Stomach (tissue), 9 donors: Measurements from ENCODE around the gene ACAD10. TPM values are rescaled to one million over a fixed set of nuclear protein-coding genes. Genes with fewer than 3 reads are reported as not detected.

Source experiments
- DNase-seq, 2 donors: peaks; one replicate each; pipeline versions ENCODE4 v3.0.0 to v3.0.0-alpha.2; 2013 to 2019
- H3K27ac ChIP-seq, 5 donors: fragments of 200-600 bp in 4 of 5; sonication (generic) in 4 of 5; one replicate each; pipeline ENCODE4 v1.5.1; 2013 to 2019; ENCODE audit warnings: mild to moderate bottlenecking in 1 of 5, moderate library complexity in 1 of 5
- H3K27me3 ChIP-seq, 3 donors: fragments of 200-600 bp; sonication (generic); one replicate each; pipeline ENCODE4 v1.5.1; 2017 to 2019; ENCODE audit warnings: mixed run types in 1 of 3
- H3K36me3 ChIP-seq, 4 donors: fragments of 200-600 bp; sonication (generic); 1 replicate in 3 of 4; 2 replicates in 1 of 4; pipeline ENCODE4 v1.5.1; 2016 to 2019
- H3K4me1 ChIP-seq, 4 donors: fragments of 200-600 bp; sonication (generic); one replicate each; pipeline ENCODE4 v1.5.1; 2016 to 2019
- H3K4me3 ChIP-seq, 4 donors: fragments of 200-600 bp; sonication (generic) in 3 of 4; one replicate each; pipeline ENCODE4 v1.5.1; 2016 to 2019; ENCODE audit warnings: mild to moderate bottlenecking in 1 of 4
- H3K9me3 ChIP-seq, 4 donors: fragments of 200-600 bp; sonication (generic); one replicate each; pipeline ENCODE4 v1.5.1; 2016 to 2019
- CTCF ChIP-seq, 7 experiments: fragments of 450-650 bp in 4 of 7; fragments of 200-600 bp in 3 of 7; sonication (generic) in 3 of 7; IDR thresholded peaks; one replicate each; pipeline ENCODE4 v1.5.1; 2016 to 2019; ENCODE audit warnings: antibody characterized with exemption in 7 of 7, control low read depth in 2 of 7, mild to moderate bottlenecking in 1 of 7
- EP300 ChIP-seq: sonication (generic); formaldehyde crosslinking; IDR thresholded peaks from one replicate; pipeline ENCODE4 v1.6.1; 2017; ENCODE audit warnings: antibody characterized with exemption
- POLR2A ChIP-seq, 4 donors: fragments of 450-650 bp; IDR thresholded peaks; one replicate each; pipeline ENCODE4 v1.6.1; 2016; ENCODE audit warnings: antibody characterized with exemption in 4 of 4, control low read depth in 2 of 4, mild to moderate bottlenecking in 1 of 4, moderate library complexity in 1 of 4
- POLR2AphosphoS5 ChIP-seq, 3 donors: sonication (generic); formaldehyde crosslinking; IDR thresholded peaks; one replicate each; pipeline ENCODE4 v1.6.1; 2016; ENCODE audit warnings: antibody characterized with exemption in 3 of 3
- WGBS, 5 donors: extraction: QIAGEN DNeasy Blood & Tissue Kit in 3 of 5; methylation state at CpG; one replicate each; pipeline versions ENCODE4 v1.1.5 to v1.1.7; 2013 to 2018; 5-methylcytosine and 5-hydroxymethylcytosine counted together
- intact Hi-C: fragments of 100-400 bp; cut with DNase I; formaldehyde crosslinking; loops from one replicate; pipeline ENCODE4 v1.15.1; 2023; ENCODE audit warnings: low total_unique reads
- polyA plus RNA-seq, 3 donors: library from polyadenylated mRNA; stranded (reverse); fragments of 200-250 nt; gene quantifications; one replicate each; pipeline ENCODE4 v1.2.3, GENCODE V29; 2013
- total RNA-seq, 5 donors: library from RNA; depleted of rRNA; stranded (reverse); fragments of >200 nt; gene quantifications; one replicate each; pipeline versions ENCODE4 v1.1.0 to v1.2.3, GENCODE V29; 2014 to 2016
- donor health status: healthy with polysubstance abuse.
- donor health status: Bipolar disorder and iron deficiency.
- donor health status: healthy.

The ACAD10 gene
- total and polyA plus RNA-seq, 8 donors = 9.4 to 128 (median 22.4) TPM

GRCh38 chr12:111691262-111691661 lies 5.4 kb downstream of the ACAD10 start:
- Histone ChIP-seq H3K27ac (no peak overlapping the region), H3K9me3 (no peaks in the 10 kb centered on the region), H3K4me3 (no peak overlapping the region), H3K36me3 (peaks cover 27 to 43% (median 40%) of the 10 kb centered on the region in 4 donors), H3K4me1 (peaks cover 4 to 17% (median 12%) of the 10 kb centered on the region in 4 donors), H3K27me3 (no peaks in the 10 kb centered on the region)
- TF ChIP-seq POLR2A (IDR thresholded peaks at IDR 0.05) (no peak), CTCF (IDR thresholded peaks at IDR 0.05) (no peak), POLR2AphosphoS5 (IDR thresholded peaks at IDR 0.05) (no peak), EP300 (no peak)
- intact Hi-C loops = no loop called here
- 94 to 99% (median 96%) methylated on average over 3 of the region's 3 CpGs for WGBS, 5 donors
- DNase-seq = no peak

GRCh38 chr12:111692575-111693210 lies 6.8 kb downstream of the ACAD10 start:
- intact Hi-C loops = no loop called here
- Histone ChIP-seq H3K27ac (no peak overlapping the region), H3K27me3 (no peaks in the 10 kb centered on the region), H3K9me3 (no peaks in the 10 kb centered on the region), H3K36me3 (peaks cover 27 to 57% (median 54%) of the 10 kb centered on the region in 4 donors), H3K4me3 (no peak overlapping the region), H3K4me1 (peaks cover 0 to 3% (median under 1%) of the 10 kb centered on the region in 4 donors)
- TF ChIP-seq POLR2A (IDR thresholded peaks at IDR 0.05) = no peak
- peak in 1 of 2 donors; percentile 2 for DNase-seq
- 83 to 91% (median 91%) methylated on average over 14 to 15 of the region's 15 CpGs for WGBS, 5 donors

- Histone ChIP-seq H3K9me3 (no peaks in the 10 kb centered on the region), H3K36me3 (peaks cover 29 to 67% (median 65%) of the 10 kb centered on the region in 4 donors), H3K4me3 (no peak overlapping the region), H3K27me3 (no peaks in the 10 kb centered on the region), H3K4me1 (no peaks in the 10 kb centered on the region), H3K27ac (no peak overlapping the region)
- TF ChIP-seq CTCF (IDR thresholded peaks at IDR 0.05) (no peak), EP300 (no peak), POLR2A (IDR thresholded peaks at IDR 0.05) (no peak), POLR2AphosphoS5 (IDR thresholded peaks at IDR 0.05) (no peak)
- WGBS, 5 donors = 86 to 95% (median 91%) methylated on average over 5 of the region's 5 CpGs
- DNase-seq = no peak
- intact Hi-C loops = no loop called here
Observed at GRCh38 chr12:111693818-111694217, 8.0 kb downstream of the ACAD10 start.

GRCh38 chr12:111699962-111700361 lies 14.1 kb downstream of the ACAD10 start:
- Histone ChIP-seq H3K36me3 (peaks cover 26 to 97% (median 96%) of the 10 kb centered on the region in 4 donors), H3K9me3 (no peaks in the 10 kb centered on the region), H3K27me3 (no peaks in the 10 kb centered on the region), H3K27ac (no peak overlapping the region), H3K4me3 (no peak overlapping the region), H3K4me1 (no peaks in the 10 kb centered on the region)
- DNase-seq = no peak
- TF ChIP-seq CTCF (IDR thresholded peaks at IDR 0.05) = no peak
- TF ChIP-seq EP300 = no peak
- intact Hi-C loops = no loop called here
- WGBS, 5 donors = 78 to 86% (median 83%) methylated on average over 2 of the region's 2 CpGs

DNA sequence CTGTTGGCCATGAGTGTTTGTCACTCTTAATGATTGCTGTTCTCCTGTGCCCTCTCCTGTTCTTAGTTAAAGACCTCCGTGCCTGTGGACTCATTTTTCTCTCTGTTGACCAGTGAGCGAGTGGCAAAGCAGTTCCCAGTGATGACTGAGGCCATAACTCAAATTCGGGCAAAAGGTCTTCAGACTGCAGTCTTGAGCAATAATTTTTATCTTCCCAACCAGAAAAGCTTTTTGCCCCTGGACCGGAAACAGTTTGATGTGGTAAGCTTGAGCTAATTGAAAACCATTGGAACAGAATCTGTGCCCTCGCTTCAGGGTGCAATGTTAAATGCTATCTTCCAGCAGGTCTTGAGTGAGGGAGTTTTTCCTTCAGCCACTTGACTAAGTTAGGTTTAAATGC lies 19.8 kb downstream of the ACAD10 start:
- WGBS, 5 donors = 87 to 94% (median 89%) methylated on average over 5 of the region's 5 CpGs
- TF ChIP-seq POLR2A (IDR thresholded peaks at IDR 0.05) (no peak), EP300 (no peak)

More for the DNA sequence above, 19.8 kb downstream of the ACAD10 start:
- Histone ChIP-seq H3K27ac (no peak overlapping the region), H3K4me3 (no peak overlapping the region), H3K9me3 (no peaks in the 10 kb centered on the region), H3K27me3 (no peaks in the 10 kb centered on the region), H3K4me1 (no peaks in the 10 kb centered on the region), H3K36me3 (peaks cover 45 to 98% (median 95%) of the 10 kb centered on the region in 4 donors)
- intact Hi-C loops = no loop called here
- DNase-seq = no peak
